GM12864 (cell line): ENCODE measurements around the gene VKORC1L1.
"Not testable (repeated sequence)": the region's sequence is repeated elsewhere in the genome, so short reads cannot be mapped to it uniquely, and the experiment has no call there.

Source experiments
- DNase-seq: peaks from one replicate; pipeline ENCODE4 v3.0.0-alpha.2; 2011; ENCODE audit warnings: low read depth
- H3K4me3 ChIP-seq: 2 replicates; pipeline ENCODE4 v1.5.1; 2011; ENCODE audit warnings: mild to moderate bottlenecking, low read depth, low read length, control low read depth
- TF ChIP-seq, protein P1 (sequence below): IDR thresholded peaks from 2 replicates; pipeline ENCODE4 v1.5.1; 2011; ENCODE audit warnings: low read depth, mild to moderate bottlenecking, moderate library complexity, low read length, control low read depth, inconsistent platforms; ENCODE audit errors: missing control alignments

Gene VKORC1L1

DNA sequence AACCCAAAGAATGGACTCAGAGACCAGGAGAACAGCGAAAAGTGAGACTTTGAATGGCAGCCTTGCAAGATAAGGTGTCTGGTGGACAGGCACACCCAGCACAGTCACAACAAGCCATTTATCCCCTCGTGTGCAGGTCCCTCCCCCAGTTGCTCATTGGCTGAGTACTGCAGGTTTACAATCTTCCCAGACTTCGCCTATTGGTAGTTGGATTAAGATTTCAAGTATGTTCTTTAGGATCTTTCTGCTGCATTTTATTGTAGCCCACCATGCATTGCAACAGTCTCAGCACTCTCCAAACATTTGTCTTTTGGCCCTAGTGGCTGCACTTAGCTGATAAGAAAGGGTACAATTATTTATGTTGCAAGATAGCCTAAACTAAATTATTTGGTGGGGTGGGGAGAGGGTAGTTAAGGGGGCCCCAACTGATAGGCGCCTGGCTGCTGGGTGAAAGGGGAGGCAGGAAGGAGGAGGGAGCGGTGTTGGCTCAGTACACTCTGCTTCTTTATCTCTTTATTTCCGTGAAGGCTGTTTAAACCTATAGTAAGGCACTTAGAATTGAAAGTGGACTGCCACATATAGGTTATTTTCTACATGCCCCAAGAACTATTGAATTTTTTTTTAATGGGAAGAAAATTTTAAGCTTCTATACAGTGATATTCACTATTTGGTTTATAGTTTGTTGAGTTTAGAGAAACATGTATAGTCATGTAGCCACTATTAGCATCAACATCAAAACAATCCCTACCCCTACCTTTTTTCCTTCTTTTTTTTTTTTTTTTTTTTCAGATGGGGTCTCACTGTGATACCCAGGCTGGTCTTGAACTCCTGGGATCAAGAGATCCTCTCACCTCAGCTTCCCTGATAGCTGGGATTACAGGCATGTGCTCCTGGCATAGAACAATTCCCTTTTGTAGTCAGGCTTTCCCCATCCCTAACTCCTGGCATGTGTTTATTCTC, 54.9 kb downstream of the VKORC1L1 start:
- no peak for DNase-seq
- TF ChIP-seq, protein P1, sequence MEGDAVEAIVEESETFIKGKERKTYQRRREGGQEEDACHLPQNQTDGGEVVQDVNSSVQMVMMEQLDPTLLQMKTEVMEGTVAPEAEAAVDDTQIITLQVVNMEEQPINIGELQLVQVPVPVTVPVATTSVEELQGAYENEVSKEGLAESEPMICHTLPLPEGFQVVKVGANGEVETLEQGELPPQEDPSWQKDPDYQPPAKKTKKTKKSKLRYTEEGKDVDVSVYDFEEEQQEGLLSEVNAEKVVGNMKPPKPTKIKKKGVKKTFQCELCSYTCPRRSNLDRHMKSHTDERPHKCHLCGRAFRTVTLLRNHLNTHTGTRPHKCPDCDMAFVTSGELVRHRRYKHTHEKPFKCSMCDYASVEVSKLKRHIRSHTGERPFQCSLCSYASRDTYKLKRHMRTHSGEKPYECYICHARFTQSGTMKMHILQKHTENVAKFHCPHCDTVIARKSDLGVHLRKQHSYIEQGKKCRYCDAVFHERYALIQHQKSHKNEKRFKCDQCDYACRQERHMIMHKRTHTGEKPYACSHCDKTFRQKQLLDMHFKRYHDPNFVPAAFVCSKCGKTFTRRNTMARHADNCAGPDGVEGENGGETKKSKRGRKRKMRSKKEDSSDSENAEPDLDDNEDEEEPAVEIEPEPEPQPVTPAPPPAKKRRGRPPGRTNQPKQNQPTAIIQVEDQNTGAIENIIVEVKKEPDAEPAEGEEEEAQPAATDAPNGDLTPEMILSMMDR: no peak
- H3K4me3 ChIP-seq: no peak overlapping the region

DNA sequence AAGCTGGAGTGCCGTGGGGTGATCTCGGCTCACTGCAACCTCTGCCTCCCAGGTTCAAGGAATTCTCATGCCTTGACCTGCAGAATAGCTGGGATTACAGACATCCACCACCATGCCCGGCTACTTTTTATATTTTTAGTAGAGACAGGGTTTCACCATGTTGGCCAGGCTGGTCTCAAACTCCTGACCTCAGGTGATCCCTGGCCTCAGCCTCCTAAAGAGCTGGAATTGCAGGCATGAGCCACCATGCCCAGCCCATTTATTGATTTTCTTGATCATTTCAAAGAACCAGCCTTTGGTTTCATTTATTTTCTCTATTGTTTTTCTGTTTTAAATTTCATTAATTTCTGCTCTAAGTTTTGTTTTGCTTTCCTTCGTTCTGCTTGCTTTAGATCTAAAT, 58.8 kb downstream of the VKORC1L1 start:
- no peak overlapping the region for H3K4me3 ChIP-seq
- TF ChIP-seq, protein P1: no peak
- DNase-seq: no peak

DNA sequence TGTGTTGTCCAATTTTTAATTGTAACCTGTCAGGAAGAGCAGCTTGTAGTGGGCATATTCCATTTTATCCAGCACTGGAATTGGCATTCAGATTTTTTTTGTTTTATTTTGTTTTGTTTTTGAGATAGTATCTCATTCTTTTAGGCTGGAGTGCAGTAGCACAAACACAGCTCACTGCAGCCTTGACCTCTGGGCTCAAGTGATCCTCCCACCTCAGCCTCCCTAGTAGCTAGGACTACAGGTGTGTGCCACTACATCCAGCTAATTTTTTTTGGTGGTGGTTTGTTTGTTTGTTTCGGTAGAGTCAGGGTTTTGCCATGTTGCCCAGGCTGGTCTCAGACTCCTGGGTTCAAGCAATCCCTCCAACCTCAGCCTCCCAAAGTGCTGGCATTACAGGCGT, 64.4 kb downstream of the VKORC1L1 start:
- H3K4me3 ChIP-seq: no peak overlapping the region
- DNase-seq: no peak
- TF ChIP-seq, protein P1: no peak

DNA sequence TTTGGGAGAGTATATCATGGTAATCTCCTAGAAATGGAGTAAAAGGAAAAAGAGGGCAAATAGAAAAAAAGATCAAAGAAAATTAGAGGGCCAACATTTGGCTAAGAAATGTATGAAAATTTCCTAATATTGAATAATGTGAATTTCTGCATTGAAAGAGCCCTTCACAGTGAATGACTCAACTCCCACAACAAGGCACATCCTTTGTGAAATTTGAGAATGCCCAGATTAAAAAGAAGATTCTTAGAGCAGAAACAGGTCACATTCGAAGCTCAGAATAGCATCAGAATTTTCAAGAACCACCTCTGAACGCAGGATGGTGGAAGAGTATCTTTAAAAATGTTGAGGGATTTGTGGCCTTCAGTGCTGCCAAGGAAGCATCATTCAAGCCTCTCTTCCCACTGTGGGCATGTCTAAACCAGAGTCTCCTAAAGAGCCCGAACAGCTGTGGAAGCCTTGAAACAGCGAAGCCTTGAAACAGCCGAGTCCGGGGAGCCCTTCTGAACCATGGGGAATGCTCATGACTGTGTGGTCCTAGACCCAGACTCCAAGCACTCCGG, 65.5 kb downstream of the VKORC1L1 start:
- TF ChIP-seq, protein P1: no peak
- no peak overlapping the region for H3K4me3 ChIP-seq
- DNase-seq: no peak

DNA sequence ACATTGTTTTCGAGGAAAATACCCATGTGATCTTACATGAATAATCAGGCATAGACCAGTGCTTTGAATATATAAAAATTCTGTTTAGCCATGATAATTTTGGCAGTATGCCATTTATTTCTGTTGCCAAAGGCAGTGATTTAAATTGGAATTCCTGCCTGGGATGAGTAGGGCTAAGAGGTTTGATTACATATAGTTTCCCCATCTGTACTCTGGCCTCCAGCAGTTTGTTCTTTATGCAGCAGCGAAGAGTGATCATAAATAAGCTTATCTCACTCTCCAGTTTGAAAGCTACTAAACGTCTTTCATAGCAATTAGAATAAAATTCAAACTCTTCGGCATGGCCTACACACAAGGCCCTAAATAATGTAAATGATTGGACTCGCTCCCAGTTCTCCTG, 72.9 kb downstream of the VKORC1L1 start:
- DNase-seq, H3K4me3 ChIP-seq: not testable (repeated sequence)

DNA sequence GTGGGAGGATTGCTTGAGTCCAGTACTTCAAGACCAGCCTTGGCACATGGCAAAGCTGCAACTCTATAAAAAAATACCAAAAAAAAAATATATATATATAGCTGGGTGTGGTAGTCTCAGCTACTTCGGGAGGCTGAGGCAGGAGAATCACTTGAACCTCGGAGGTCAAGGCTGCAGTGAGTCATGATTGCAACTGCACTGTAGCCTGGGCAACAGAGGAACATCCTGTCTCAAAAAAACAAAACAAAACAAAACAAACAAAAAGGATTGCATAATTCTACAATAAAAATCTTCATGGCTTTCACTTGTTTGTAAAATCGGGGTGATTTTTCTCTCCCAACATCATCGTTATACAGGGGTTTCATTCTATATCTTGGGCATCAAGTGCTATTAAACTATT, 74.0 kb downstream of the VKORC1L1 start:
- no peak overlapping the region for H3K4me3 ChIP-seq
- TF ChIP-seq, protein P1: no peak
- no peak for DNase-seq

DNA sequence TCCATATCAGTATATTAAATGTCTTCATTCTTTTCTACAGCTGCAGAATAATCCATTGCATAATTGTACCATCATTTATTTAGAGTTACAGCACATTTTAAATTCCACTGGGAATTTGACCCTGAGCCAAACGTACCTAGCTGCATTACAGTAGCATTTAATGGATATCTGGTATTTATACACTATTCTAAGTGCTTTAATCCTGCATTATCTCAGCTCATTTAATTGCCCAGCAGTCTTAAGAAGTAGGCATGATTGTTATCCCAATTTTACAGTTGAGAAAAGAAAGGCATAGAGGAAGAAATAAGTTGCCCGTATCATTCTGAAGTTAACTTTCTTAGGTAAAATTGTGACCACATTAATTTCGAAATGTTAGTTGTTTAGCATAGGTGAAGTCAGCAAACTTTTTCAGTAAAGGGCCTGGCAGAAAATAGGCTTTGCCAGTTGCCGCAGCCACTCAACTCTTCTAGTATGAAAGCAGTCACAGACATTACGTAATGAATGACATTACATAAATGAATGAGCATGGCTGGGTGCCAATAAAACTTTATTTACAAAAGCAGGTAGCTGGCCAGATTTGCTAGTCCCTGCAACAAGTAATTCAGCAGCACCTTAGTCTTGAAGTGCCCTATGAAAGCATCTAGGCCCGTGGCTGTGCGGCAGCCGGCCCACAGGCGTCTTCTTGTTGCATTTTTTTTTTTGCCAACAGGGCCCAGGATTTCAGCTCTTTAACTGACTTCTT, 79.1 kb downstream of the VKORC1L1 start:
- no peak for DNase-seq
- TF ChIP-seq, protein P1: no peak
- H3K4me3 ChIP-seq: no peak overlapping the region
